Measurements from ENCODE around the gene MPV17L2. TPM values are rescaled to one million over a fixed set of nuclear protein-coding genes. Genes with fewer than 3 reads are reported as not detected.
A peak's percentile ranks its signal among the peaks of the same experiment; 100 is the strongest.

Gene MPV17L2
- polyA plus RNA-seq, 1 donor from 2014 or later, result 17.7 TPM

- Histone ChIP-seq H3K4me2 (ENCODE audit: low read length) (no peak overlapping the region), H3K9me3 (ENCODE audit: low read length) (no peaks in the 10 kb centered on the region), H3K9me2 (ENCODE audit: insufficient read depth, low read length) (no peaks in the 10 kb centered on the region), H3K4me3 (ENCODE audit: low read length) (no peak overlapping the region), H3K27ac (ENCODE audit: low read length) (no peak overlapping the region), H3K79me2 (replicated peaks; ENCODE audit: insufficient read depth, low read length) (no peaks in the 10 kb centered on the region), H3F3A (ENCODE audit: insufficient read depth, low read length, poor library complexity, severe bottlenecking) (no peaks in the 10 kb centered on the region), H3K36me3 (ENCODE audit: insufficient read depth, low read length) (no peaks in the 10 kb centered on the region), H4K20me1 (ENCODE audit: insufficient read depth) (no peaks in the 10 kb centered on the region), H3K27me3 (ENCODE audit: insufficient read depth, low read depth, low read length) (peaks cover 46% of the 10 kb centered on the region), H2AFZ (ENCODE audit: low read depth, low read length) (no peak overlapping the region), H3K9ac (ENCODE audit: low read length) (no peak overlapping the region)
- TF ChIP-seq EZH2 (IDR thresholded peaks at IDR 0.05; ENCODE audit: borderline replicate concordance, insufficient read depth, low read length, poor library complexity, severe bottlenecking) (no peak), EP300 (conservative IDR thresholded peaks at IDR 0.05; ENCODE audit: poor library complexity, severe bottlenecking) (no peak), CTCF (IDR thresholded peaks at IDR 0.05; ENCODE audit: poor library complexity, severe bottlenecking) (no peak), TAF1 (IDR thresholded peaks at IDR 0.05; ENCODE audit: low read depth) (no peak), SMC3 (conservative IDR thresholded peaks at IDR 0.05; ENCODE audit: poor library complexity) (no peak), POLR2AphosphoS5 (IDR thresholded peaks at IDR 0.05) (no peak), MXI1 (conservative IDR thresholded peaks at IDR 0.05; ENCODE audit: poor library complexity, severe bottlenecking) (no peak), RAD21 (conservative IDR thresholded peaks at IDR 0.05) (no peak)
- TF ChIP-seq, protein P1, sequence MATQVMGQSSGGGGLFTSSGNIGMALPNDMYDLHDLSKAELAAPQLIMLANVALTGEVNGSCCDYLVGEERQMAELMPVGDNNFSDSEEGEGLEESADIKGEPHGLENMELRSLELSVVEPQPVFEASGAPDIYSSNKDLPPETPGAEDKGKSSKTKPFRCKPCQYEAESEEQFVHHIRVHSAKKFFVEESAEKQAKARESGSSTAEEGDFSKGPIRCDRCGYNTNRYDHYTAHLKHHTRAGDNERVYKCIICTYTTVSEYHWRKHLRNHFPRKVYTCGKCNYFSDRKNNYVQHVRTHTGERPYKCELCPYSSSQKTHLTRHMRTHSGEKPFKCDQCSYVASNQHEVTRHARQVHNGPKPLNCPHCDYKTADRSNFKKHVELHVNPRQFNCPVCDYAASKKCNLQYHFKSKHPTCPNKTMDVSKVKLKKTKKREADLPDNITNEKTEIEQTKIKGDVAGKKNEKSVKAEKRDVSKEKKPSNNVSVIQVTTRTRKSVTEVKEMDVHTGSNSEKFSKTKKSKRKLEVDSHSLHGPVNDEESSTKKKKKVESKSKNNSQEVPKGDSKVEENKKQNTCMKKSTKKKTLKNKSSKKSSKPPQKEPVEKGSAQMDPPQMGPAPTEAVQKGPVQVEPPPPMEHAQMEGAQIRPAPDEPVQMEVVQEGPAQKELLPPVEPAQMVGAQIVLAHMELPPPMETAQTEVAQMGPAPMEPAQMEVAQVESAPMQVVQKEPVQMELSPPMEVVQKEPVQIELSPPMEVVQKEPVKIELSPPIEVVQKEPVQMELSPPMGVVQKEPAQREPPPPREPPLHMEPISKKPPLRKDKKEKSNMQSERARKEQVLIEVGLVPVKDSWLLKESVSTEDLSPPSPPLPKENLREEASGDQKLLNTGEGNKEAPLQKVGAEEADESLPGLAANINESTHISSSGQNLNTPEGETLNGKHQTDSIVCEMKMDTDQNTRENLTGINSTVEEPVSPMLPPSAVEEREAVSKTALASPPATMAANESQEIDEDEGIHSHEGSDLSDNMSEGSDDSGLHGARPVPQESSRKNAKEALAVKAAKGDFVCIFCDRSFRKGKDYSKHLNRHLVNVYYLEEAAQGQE (IDR thresholded peaks at IDR 0.05; ENCODE audit: borderline replicate concordance), result no peak
Measured at GRCh38 chr19:18227781-18228271, 34.8 kb downstream of the MPV17L2 start.

- Histone ChIP-seq H3K4me3 (ENCODE audit: low read length) (no peak overlapping the region), H3K36me3 (ENCODE audit: insufficient read depth, low read length) (no peaks in the 10 kb centered on the region), H3F3A (ENCODE audit: insufficient read depth, low read length, poor library complexity, severe bottlenecking) (no peaks in the 10 kb centered on the region), H3K27ac (ENCODE audit: low read length) (no peak overlapping the region), H3K4me2 (ENCODE audit: low read length) (no peak overlapping the region), H3K79me2 (replicated peaks; ENCODE audit: insufficient read depth, low read length) (no peaks in the 10 kb centered on the region), H3K27me3 (ENCODE audit: insufficient read depth, low read depth, low read length) (peaks cover 52% of the 10 kb centered on the region), H4K20me1 (ENCODE audit: insufficient read depth) (no peaks in the 10 kb centered on the region), H3K9me2 (ENCODE audit: insufficient read depth, low read length) (no peaks in the 10 kb centered on the region), H2AFZ (ENCODE audit: low read depth, low read length) (no peak overlapping the region), H3K9ac (ENCODE audit: low read length) (no peak overlapping the region), H3K9me3 (ENCODE audit: low read length) (no peaks in the 10 kb centered on the region)
- no peak for TF ChIP-seq MXI1 (conservative IDR thresholded peaks at IDR 0.05; ENCODE audit: poor library complexity, severe bottlenecking)
- TF ChIP-seq, protein P1 (IDR thresholded peaks at IDR 0.05; ENCODE audit: borderline replicate concordance), result no peak
- TF ChIP-seq CTCF (IDR thresholded peaks at IDR 0.05; ENCODE audit: poor library complexity, severe bottlenecking), result peak; percentile 40
- TF ChIP-seq EZH2 (IDR thresholded peaks at IDR 0.05; ENCODE audit: borderline replicate concordance, insufficient read depth, low read length, poor library complexity, severe bottlenecking), result no peak
- no peak for TF ChIP-seq POLR2AphosphoS5 (IDR thresholded peaks at IDR 0.05)
Measured at GRCh38 chr19:18229474-18229873, 36.5 kb downstream of the MPV17L2 start.
